ENCODE data around the gene CMTM7.

DNA sequence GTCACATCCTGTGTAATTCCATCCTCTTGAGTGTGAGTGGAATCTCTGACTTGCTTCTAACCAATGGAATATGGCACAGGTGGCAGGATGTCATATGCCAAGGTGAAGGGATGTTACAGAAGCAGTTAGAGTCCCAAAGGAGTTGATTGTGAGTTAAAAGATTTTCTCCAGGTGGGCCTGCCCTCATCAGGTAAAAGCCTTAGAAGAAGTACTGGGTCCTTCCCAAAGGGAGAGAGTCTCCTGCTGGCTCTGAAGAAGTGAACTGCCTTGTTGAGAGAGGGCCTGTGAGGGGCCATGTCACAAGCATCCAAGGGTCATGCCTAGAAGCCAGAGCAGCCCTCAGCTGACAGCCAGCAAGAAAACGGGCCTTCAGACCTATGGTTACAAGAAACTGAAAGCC lies 13.1 kb downstream of the CMTM7 start:
- TF ChIP-seq, protein P1, sequence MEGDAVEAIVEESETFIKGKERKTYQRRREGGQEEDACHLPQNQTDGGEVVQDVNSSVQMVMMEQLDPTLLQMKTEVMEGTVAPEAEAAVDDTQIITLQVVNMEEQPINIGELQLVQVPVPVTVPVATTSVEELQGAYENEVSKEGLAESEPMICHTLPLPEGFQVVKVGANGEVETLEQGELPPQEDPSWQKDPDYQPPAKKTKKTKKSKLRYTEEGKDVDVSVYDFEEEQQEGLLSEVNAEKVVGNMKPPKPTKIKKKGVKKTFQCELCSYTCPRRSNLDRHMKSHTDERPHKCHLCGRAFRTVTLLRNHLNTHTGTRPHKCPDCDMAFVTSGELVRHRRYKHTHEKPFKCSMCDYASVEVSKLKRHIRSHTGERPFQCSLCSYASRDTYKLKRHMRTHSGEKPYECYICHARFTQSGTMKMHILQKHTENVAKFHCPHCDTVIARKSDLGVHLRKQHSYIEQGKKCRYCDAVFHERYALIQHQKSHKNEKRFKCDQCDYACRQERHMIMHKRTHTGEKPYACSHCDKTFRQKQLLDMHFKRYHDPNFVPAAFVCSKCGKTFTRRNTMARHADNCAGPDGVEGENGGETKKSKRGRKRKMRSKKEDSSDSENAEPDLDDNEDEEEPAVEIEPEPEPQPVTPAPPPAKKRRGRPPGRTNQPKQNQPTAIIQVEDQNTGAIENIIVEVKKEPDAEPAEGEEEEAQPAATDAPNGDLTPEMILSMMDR (IDR thresholded peaks at IDR 0.05), result no peak
- TF ChIP-seq POLR2A (IDR thresholded peaks at IDR 0.05), result no peak

Data from adrenal gland (tissue), 5 donors.